HepG2 (cell line): Measurements from ENCODE around the gene IMPACT.

Experiments
- BCLAF1 ChIP-seq: fragments of 450-650 bp; IDR thresholded peaks from 2 replicates; pipeline ENCODE4 v1.6.1; 2017; ENCODE audit warnings: mild to moderate bottlenecking
- CTCF ChIP-seq: sonication (generic); formaldehyde crosslinking; IDR thresholded peaks from 2 replicates; pipeline ENCODE4 v1.5.0; 2020; ENCODE audit warnings: mild to moderate bottlenecking, missing genetic modification reagents, moderate library complexity
- NFE2 ChIP-seq: sonication (generic); formaldehyde crosslinking; IDR thresholded peaks from 2 replicates; pipeline ENCODE4 v1.4.0; 2020; ENCODE audit warnings: missing genetic modification reagents
- ZNF256 ChIP-seq: sonication (generic); formaldehyde crosslinking; conservative IDR thresholded peaks from 2 replicates; pipeline ENCODE4 v1.4.0; 2020; ENCODE audit warnings: missing genetic modification reagents

DNA sequence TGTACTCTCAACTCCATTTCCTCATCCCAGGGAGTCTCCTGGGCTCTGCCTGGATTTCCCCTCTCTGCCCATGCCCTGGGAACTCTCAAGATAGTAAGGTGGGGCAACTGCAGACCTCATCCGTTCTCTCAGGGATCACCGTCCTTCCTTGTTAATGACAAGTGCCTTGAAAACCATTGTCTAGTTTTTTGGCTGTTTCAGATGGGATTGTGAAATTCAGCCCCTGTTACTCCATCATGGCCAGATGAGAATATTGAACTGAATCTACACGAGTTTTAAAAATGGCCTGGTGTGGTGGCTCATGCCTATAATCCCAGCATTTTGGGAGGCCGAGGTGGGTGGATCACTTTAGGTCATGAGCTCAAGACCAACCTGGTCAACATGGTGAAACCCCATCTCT, 33.3 kb downstream of the IMPACT start:
- no peak for TF ChIP-seq CTCF (CRISPR knock-in tag)
- TF ChIP-seq NFE2 = no peak
- no peak for TF ChIP-seq ZNF256 (CRISPR knock-in tag)
- no peak for TF ChIP-seq BCLAF1
